Activated naive CD4-positive, alpha-beta T cell treated with anti-CD3 and anti-CD28 coated beads, Interleukin-2, amount 10 ng/mL, durations not matched to agents 7 days and 5 days (primary cell): ENCODE data around the gene KCNH2.

ENCODE experiments used
- CTCF ChIA-PET: fragments of 350-600 bp; sonication (Branson Sonifier 250); formaldehyde crosslinking; loops from one replicate; lab custom pipeline; 2021; ENCODE audit warnings: antibody characterized with exemption; lab: Charles Lee
- DNase-seq: peaks from one replicate; pipeline ENCODE4 v3.0.0-alpha.2; 2020
- H3K27ac Mint-ChIP-seq: one replicate; pipeline ENCODE4 v1.8.0; 2021; ENCODE audit warnings: mild to moderate bottlenecking, moderate library complexity, mixed read lengths
- H3K27me3 Mint-ChIP-seq: one replicate; pipeline ENCODE4 v1.8.0; 2021; ENCODE audit warnings: mild to moderate bottlenecking, mixed read lengths
- H3K36me3 Mint-ChIP-seq: one replicate; pipeline ENCODE4 v1.8.0; 2021; ENCODE audit warnings: mixed read lengths
- H3K4me1 Mint-ChIP-seq: one replicate; pipeline ENCODE4 v1.8.0; 2021; ENCODE audit warnings: mixed read lengths
- H3K4me3 Mint-ChIP-seq: one replicate; pipeline ENCODE4 v1.8.0; 2021; ENCODE audit warnings: mild to moderate bottlenecking, moderate library complexity, mixed read lengths
- H3K9me3 Mint-ChIP-seq: one replicate; pipeline ENCODE4 v1.8.0; 2021; ENCODE audit warnings: mixed read lengths

The KCNH2 gene

DNA sequence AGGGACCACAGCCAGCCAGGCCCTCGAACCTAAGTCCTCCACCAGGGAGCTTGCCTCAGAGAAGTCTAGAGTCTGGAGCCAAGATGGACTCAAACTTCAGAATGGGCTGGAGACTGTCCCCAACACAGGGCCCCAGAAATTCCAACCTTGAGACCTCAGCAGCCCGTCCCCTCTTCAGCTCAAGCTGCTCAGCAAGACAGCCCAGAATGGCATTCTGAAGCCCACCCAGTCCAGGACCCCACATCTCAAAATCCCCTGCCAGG is 15.9 kb downstream of the KCNH2 start:
- Mint-ChIP-seq H3K27ac (no peak overlapping the region), H3K27me3 (peaks cover 77% of the 10 kb centered on the region), H3K9me3 (no peaks in the 10 kb centered on the region), H3K4me1 (peaks cover 18% of the 10 kb centered on the region), H3K36me3 (no peaks in the 10 kb centered on the region), H3K4me3 (no peak overlapping the region)
- DNase-seq: no peak
- CTCF ChIA-PET: interaction anchor here (0.6 to 6.3 kb wide), 28 partner anchors 8 to 186 kb away, joined by 3 to 91 read pairs (median 5); partner anchors contain the start of genes ABCB8, ATG9B and NOS3

DNA sequence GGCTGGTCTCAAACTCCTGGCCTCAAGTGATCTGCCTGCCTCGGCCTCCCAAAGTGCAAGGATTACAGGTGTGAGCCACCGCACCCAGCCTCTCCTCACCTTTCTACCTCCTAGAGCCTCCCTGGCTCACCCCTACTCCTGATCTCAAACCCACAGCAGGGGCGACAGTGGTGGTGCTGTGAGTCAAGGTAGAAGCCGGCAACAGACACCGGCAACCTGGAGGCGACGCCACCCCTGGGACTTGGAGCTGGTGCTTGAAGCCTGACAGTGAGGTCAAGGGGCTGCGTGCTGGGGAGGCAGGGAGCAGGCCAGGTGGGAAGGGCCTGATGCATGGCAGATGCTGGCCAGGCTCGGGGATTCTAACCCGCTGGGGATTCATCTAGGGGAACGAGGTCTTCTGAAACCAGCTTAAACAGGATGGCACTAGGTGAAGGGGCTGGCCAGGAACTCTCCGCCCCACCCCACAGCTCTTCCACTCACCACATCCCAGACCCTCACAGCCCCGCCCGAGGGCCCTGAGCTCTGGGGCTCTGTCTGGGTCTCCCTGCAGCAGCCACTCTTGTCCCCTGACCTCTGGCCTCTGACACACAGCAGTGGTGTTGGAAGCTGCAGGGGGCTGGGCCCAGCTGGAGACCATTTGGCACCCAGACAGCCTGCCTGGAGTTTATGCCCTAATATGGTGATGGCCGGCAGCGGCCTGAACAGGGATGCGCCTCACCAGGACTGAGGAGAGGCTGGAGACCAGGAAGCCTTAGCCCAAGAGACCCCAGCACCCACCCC is 16.4 kb downstream of the KCNH2 start:
- H3K36me3 Mint-ChIP-seq: no peaks in the 10 kb centered on the region
- H3K27me3 Mint-ChIP-seq: peaks cover 83% of the 10 kb centered on the region
- no peaks in the 10 kb centered on the region for H3K9me3 Mint-ChIP-seq
- H3K4me3 Mint-ChIP-seq: no peak overlapping the region
- no peak overlapping the region for H3K27ac Mint-ChIP-seq
- DNase-seq: no peak
- CTCF ChIA-PET: interaction anchor here (1.1 to 6.3 kb wide), 20 partner anchors 8 to 150 kb away, joined by 3 to 91 read pairs (median 6); partner anchors contain the start of genes ABCB8 and NOS3
- peaks cover 19% of the 10 kb centered on the region for H3K4me1 Mint-ChIP-seq

GRCh38 chr7:150959739-150960734 is 18.1 kb downstream of the KCNH2 start:
- Mint-ChIP-seq H3K4me1 (peaks cover 19% of the 10 kb centered on the region), H3K27ac (no peak overlapping the region), H3K9me3 (no peaks in the 10 kb centered on the region), H3K36me3 (no peaks in the 10 kb centered on the region), H3K4me3 (no peak overlapping the region), H3K27me3 (peaks cover 85% of the 10 kb centered on the region)
- CTCF ChIA-PET: interaction anchor here (0.6 to 6.3 kb wide), 10 partner anchors 9 to 151 kb away, joined by 3 to 91 read pairs (median 5); no protein-coding TSS in a partner anchor
- DNase-seq: peak; percentile 62

GRCh38 chr7:150959081-150959480 is 19.0 kb downstream of the KCNH2 start:
- CTCF ChIA-PET: interaction anchor here (1.5 to 6.1 kb wide), 4 partner anchors 25 to 152 kb away, joined by 3 to 47 read pairs (median 6); no protein-coding TSS in a partner anchor
- H3K4me3 Mint-ChIP-seq: no peak overlapping the region
- H3K36me3 Mint-ChIP-seq: no peaks in the 10 kb centered on the region
- DNase-seq: no peak
- peaks cover 19% of the 10 kb centered on the region for H3K4me1 Mint-ChIP-seq
- no peaks in the 10 kb centered on the region for H3K9me3 Mint-ChIP-seq
- peaks cover 85% of the 10 kb centered on the region for H3K27me3 Mint-ChIP-seq
- no peak overlapping the region for H3K27ac Mint-ChIP-seq

DNA sequence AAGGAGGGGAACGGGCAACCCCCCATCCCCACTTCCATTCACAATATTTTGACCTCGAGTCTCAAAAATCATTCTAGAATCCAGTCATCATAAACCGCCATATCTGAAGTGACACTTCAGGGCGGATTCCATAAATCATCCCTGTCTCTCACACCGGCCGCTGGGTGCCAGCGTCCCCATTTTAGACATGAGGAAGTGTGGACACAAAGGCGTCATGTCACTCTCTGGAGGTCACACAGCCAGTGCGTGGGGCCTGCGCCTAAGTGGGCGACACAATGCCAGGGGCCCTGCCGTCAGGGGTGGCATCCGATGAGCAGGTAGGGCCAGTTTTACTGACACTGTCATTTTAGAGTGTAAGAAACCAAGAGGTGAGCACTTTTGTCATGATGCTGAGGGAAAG is 19.5 kb downstream of the KCNH2 start:
- CTCF ChIA-PET: interaction anchor here (1.5 to 6.1 kb wide), 4 partner anchors 26 to 152 kb away, joined by 3 to 47 read pairs (median 6); no protein-coding TSS in a partner anchor
- Mint-ChIP-seq H3K27ac (no peak overlapping the region), H3K4me3 (no peak overlapping the region), H3K36me3 (no peaks in the 10 kb centered on the region), H3K27me3 (peaks cover 88% of the 10 kb centered on the region), H3K9me3 (no peaks in the 10 kb centered on the region), H3K4me1 (peaks cover 19% of the 10 kb centered on the region)
- no peak for DNase-seq

DNA sequence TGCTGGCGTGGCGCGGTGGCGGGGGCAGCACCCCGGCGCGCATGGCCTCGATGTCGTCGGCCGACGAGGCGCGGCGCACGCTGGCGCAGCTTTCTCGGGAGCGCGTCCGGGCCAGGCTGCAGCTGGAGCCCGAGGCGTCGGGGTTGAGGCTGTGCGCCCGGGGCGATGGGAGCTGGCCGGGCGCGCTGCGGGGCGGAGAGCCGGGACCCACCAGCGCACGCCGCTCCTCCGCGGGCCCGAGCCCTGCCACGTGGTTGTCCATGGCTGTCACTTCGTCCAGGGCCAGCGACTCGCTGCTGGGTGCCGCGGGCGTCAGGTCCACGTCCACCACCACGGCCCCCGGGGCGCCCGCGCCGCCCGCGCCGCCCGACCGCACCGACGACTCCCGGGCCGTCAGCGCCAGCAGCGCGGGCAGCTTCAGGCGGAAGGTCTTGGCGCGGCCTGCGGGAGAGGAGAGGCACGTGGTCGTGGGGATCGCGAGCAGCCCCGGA is 20.0 kb downstream of the KCNH2 start:
- DNase-seq: no peak
- H3K27me3 Mint-ChIP-seq: peaks cover 89% of the 10 kb centered on the region
- peaks cover 19% of the 10 kb centered on the region for H3K4me1 Mint-ChIP-seq
- no peaks in the 10 kb centered on the region for H3K9me3 Mint-ChIP-seq
- CTCF ChIA-PET: interaction anchor here (6.1 kb wide), 1 partner anchor 60 kb away, joined by 47 read pairs; no protein-coding TSS in a partner anchor
- no peak overlapping the region for H3K4me3 Mint-ChIP-seq
- no peak overlapping the region for H3K27ac Mint-ChIP-seq
- H3K36me3 Mint-ChIP-seq: no peaks in the 10 kb centered on the region

DNA sequence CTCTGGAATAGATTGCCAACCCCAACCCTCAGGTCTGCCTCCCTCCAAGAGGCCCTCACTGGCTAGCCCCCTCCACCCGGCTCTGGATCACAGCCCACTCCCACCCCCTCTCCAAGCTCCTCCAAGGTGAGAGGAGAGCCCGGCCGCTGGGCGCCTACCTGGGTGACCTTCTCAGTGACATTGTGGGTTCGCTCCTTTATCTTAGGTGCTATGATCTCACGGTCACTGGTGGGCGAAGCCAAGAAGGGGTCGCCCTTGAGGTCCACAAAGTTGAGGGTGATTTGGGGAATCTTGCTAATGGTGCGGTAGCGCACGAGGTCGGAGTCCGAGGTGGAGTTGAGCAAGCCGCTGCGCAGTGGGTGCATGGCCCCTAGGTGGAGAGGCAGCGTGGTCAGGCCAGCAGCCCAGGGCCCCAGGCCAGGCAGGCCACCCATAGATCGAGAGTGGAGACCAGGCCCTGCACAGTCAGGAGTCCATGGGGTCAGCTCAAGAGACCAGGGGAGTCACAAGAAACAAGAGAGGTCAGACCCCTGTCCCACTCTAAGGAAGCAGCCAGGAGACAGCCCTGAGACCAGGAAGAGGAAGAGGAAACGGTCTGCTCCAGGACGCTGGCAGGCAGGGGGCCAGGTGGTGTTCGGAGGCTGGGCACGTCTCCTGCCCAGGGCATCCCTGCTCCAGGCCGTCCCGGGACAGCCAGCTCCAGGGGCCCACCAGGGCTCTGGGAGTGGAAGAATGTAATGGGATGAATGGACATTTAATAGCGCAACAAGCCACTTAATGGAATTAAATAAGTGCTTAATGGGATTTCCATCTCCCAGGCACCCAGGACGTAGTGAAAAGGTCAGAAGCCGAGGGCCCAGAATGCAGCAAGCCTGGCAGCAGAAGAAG is 20.7 kb downstream of the KCNH2 start:
- Mint-ChIP-seq H3K9me3 (no peaks in the 10 kb centered on the region), H3K27ac (no peak overlapping the region), H3K4me3 (no peak overlapping the region), H3K36me3 (no peaks in the 10 kb centered on the region), H3K4me1 (peaks cover 17% of the 10 kb centered on the region), H3K27me3 (peaks cover 85% of the 10 kb centered on the region)
- no peak for DNase-seq
- CTCF ChIA-PET: interaction anchor here (0.9 to 1.1 kb wide), 2 partner anchors 27 to 154 kb away, joined by 3 read pairs; no protein-coding TSS in a partner anchor

DNA sequence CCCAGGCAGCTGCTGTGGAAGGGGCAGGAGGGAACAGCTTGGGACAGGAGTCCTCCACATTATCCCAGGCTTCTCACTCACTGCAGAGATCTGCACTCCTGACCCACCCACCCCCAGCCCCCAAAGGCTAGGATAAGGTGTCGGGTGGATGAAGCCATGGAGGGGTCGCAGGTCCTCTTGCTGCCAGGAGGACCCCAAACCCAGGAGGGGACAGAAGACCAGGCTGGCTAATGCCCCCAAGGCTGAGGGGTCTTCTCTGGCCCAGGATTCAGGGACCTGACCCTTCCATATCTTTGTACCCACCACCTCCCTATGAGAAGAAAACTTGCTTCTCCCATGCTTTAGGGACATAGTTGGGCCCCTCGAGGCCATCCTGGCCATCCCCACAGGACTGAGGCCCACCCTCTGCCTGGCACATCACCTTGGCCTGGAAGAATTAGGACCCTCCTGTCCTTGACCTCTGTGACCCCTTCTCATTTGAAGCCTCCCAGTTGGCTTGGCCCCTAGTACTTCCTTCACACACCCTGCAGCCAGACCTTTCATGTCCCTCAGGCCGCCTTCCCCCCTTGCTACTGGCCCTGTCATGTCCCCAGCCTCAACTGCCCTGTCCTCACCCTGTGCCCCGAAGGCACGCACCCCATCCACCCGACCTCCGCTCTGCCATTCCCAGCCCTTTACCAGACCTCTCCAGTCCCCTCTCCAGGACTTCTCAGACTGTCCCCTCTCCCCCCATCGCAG is 21.6 kb downstream of the KCNH2 start:
- no peak for DNase-seq
- H3K4me3 Mint-ChIP-seq: no peak overlapping the region
- CTCF ChIA-PET: interaction anchor here (0.9 to 1.1 kb wide), 2 partner anchors 28 to 155 kb away, joined by 3 read pairs; no protein-coding TSS in a partner anchor

DNA sequence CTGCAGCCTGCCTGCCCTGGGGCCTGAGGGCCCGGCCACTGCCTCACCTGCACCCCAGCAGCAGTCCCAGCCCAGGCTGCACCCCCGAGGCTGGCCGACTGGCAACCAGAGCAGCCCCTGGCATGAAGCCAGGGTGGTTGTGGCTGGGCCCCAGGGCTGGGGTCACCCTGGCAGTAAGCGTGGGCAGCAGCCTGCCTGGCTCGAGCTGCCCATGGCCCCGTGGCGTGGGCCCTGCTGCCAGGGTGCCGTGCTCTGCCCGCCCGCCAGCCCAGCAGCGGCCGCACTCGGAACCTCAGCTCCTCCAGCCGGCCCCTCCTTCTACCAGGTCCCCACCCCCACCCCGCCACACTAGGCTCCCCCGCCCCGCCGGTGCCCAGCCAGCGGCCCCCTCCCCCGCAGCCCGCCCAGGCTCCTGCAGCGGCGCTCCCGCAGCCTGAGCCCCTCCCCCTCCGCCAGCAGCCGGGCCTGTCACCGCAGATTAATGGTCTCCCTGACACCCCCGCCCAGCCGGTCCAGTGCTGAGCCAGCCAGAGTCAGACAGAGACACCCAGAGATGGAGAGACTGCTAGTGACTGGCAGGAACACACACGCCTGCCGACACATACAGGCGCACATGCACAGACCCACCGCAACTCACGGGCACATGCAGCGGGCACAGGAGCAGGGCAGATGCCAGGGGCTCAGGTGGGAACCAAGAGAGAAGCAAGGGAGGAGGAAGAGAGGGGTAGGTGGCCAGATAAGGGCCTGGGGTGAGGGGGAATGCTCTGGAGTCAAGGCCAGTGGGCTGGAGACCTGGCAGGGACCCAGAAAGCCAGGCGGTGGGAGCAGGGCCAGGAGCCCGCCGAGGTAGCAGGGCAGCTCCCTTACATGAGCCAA is 22.4 kb downstream of the KCNH2 start:
- peaks cover 71% of the 10 kb centered on the region for H3K27me3 Mint-ChIP-seq
- CTCF ChIA-PET: interaction anchor here (1.0 kb wide), 1 partner anchor 30 kb away, joined by 4 read pairs; no protein-coding TSS in a partner anchor
- H3K36me3 Mint-ChIP-seq: no peaks in the 10 kb centered on the region
- H3K4me1 Mint-ChIP-seq: peaks cover 16% of the 10 kb centered on the region
- H3K4me3 Mint-ChIP-seq: no peak overlapping the region
- H3K9me3 Mint-ChIP-seq: no peaks in the 10 kb centered on the region
- DNase-seq: no peak
- H3K27ac Mint-ChIP-seq: no peak overlapping the region

More for the DNA sequence above, 21.6 kb downstream of the KCNH2 start:
- Mint-ChIP-seq H3K9me3 (no peaks in the 10 kb centered on the region), H3K27ac (no peak overlapping the region), H3K4me1 (peaks cover 16% of the 10 kb centered on the region), H3K27me3 (peaks cover 79% of the 10 kb centered on the region), H3K36me3 (no peaks in the 10 kb centered on the region)

GRCh38 chr7:150954986-150955518 is 23.1 kb downstream of the KCNH2 start:
- H3K4me3 Mint-ChIP-seq: no peak overlapping the region
- H3K27me3 Mint-ChIP-seq: peaks cover 71% of the 10 kb centered on the region
- H3K27ac Mint-ChIP-seq: no peak overlapping the region
- peaks cover 14% of the 10 kb centered on the region for H3K4me1 Mint-ChIP-seq
- no peaks in the 10 kb centered on the region for H3K36me3 Mint-ChIP-seq
- no peaks in the 10 kb centered on the region for H3K9me3 Mint-ChIP-seq
- CTCF ChIA-PET: interaction anchor here (1.0 kb wide), 2 partner anchors 8 to 31 kb away, joined by 3 to 4 read pairs; no protein-coding TSS in a partner anchor
- DNase-seq: no peak

DNA sequence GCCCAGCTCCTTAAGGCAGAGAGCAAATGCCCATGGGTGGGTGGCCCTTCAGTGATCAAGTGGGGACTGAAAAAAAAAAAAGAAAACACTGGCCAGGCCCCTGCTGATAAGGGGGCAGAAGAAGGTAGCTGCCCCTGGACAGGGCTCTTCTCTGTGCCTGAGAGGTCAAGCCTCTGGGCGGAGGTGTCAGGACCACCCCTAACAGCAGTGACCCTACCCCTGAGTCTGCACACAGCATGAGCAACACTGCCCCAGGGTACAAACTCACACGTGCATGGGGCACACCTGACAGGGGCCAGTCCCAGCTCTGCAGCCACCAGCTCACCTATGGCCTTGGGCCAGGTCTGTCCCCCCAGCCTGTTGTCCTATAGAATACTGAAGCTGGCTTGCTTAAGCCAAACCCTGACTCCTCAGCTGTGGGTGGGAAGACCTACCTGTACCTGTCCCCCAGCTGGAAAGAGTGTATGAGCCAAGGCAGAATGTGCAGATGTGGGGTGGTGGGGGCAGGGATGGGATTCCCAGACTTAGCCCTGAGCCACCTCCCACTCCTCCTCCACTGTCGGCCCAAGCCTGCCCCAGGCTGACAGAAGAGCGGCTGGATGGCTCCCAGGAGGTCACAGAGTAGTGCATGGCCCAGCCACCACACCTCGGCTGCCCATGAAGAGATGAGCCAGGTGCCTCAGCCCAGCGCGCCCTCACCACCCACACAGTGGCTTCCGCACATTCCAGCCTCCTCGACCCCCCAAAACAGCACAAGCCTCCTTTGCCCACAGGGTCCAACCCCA is 23.7 kb downstream of the KCNH2 start:
- CTCF ChIA-PET: interaction anchor here (1.0 to 1.7 kb wide), 4 partner anchors 8 to 56 kb away, joined by 3 to 5 read pairs (median 4); no protein-coding TSS in a partner anchor
- Mint-ChIP-seq H3K27me3 (peaks cover 66% of the 10 kb centered on the region), H3K9me3 (no peaks in the 10 kb centered on the region)

More for the DNA sequence above, 23.7 kb downstream of the KCNH2 start:
- Mint-ChIP-seq H3K27ac (no peak overlapping the region), H3K4me3 (no peak overlapping the region), H3K4me1 (peaks cover 11% of the 10 kb centered on the region), H3K36me3 (no peaks in the 10 kb centered on the region)
- DNase-seq: no peak
